GM21737 (cell line): ENCODE results near the gene HABP2.

Source experiments
- ATAC-seq: cut with Tn5 transposase; IDR thresholded peaks from one replicate; pipeline ENCODE4 v1.9.1; 2021; ENCODE audit warnings: mild to moderate bottlenecking, moderate library complexity; ENCODE audit not compliant: unreplicated experiment

Gene HABP2

GRCh38 chr10:113627836-113628235, 75.0 kb downstream of the HABP2 start:
- ATAC-seq: no peak

DNA sequence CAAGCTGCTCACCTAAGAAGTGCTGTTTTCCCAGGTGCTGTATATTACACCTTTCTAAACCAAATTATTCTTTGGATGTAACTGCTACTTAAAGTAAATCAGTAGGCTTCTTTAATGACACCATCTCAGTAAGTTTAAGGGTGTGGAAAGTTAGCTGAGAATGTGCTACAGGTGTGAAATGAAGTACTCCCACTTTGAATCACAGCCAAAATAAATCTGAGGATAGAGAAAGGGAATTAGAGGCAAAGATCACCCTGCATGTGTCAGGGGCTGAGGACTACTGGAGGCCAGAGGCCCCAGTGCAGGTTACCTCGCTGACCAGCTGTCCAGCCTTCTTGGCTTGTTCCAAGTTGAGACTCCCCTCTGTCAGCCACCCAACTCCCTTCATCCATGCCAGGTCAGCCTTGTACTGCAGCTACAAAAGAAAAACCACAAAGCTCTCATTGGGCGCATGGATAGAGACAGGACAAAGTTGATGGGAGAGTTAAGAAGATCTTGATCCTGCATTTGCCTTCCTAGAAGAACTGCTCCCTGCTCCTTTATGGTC, 75.8 kb downstream of the HABP2 start:
- ATAC-seq: no peak

DNA sequence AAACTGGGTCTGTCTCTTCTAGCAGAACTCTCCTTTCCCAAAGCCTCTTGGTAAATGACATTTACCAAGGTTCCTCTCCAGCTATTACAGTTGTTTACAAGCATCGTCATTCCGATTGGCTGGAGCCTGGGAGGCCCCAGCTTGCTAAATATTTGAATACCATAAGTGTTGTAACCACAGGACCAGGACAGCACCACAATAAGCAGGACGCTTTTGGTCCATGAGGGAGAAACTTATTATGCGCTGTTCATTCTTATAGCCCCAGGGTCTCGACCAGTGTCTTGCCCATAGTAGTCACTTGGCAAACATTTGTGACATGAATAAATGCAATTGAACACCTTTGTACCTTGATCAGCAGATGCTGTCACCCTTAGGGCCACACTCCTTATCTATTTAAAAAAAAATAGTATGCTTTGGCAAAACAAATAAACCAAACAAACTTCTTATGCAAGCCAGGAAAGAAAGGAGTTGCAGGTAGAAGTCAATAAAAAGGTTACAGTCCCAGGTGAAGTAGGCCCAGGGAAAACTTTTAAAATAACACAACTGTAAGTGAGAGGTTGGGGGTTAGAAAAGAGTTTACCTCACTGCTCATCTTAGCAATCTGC, 78.2 kb downstream of the HABP2 start:
- ATAC-seq: no peak

GRCh38 chr10:113631684-113632367, 79.0 kb downstream of the HABP2 start:
- ATAC-seq: no peak
